Trophoblast cell (in vitro differentiated cells and primary cell): ENCODE measurements around the gene SRPK2.
"Not testable (repeated sequence)": the region's sequence is repeated elsewhere in the genome, so short reads cannot be mapped to it uniquely, and the experiment has no call there.

ENCODE experiments used
- DNase-seq, 2 donors: peaks; one replicate each; pipeline ENCODE4 v3.0.0-alpha.2; 2016
- H2AFZ ChIP-seq: 2 replicates; pipeline ENCODE4 v1.6.1; 2013; ENCODE audit warnings: low read length, moderate library complexity, mild to moderate bottlenecking; ENCODE audit not compliant: insufficient read depth, poor library complexity
- H2AK5ac ChIP-seq: 2 replicates; pipeline ENCODE4 v1.6.1; 2013; ENCODE audit warnings: mild to moderate bottlenecking, low read length
- H2BK120ac ChIP-seq: 2 replicates; pipeline ENCODE4 v1.6.1; 2013; ENCODE audit warnings: low read length, mild to moderate bottlenecking, moderate library complexity; ENCODE audit not compliant: insufficient read depth, poor library complexity
- H2BK12ac ChIP-seq: 2 replicates; pipeline ENCODE4 v1.6.1; 2013; ENCODE audit warnings: mild to moderate bottlenecking, low read length, moderate library complexity
- H2BK5ac ChIP-seq: 2 replicates; pipeline ENCODE4 v1.6.1; 2013; ENCODE audit warnings: low read length, low read depth, moderate library complexity, mild to moderate bottlenecking; ENCODE audit not compliant: poor library complexity
- H3K14ac ChIP-seq: 2 replicates; pipeline ENCODE4 v1.6.1; 2013; ENCODE audit warnings: mild to moderate bottlenecking, low read length
- H3K18ac ChIP-seq: 2 replicates; pipeline ENCODE4 v1.6.1; 2013; ENCODE audit warnings: mild to moderate bottlenecking, low read length
- H3K23ac ChIP-seq: 2 replicates; pipeline ENCODE4 v1.6.1; 2013; ENCODE audit warnings: low read length
- H3K27ac ChIP-seq: 2 replicates; pipeline ENCODE4 v1.5.1; 2013; ENCODE audit warnings: low read depth, mild to moderate bottlenecking, inconsistent platforms, low read length, moderate library complexity
- H3K27me3 ChIP-seq: 2 replicates; pipeline ENCODE4 v1.6.1; 2013; ENCODE audit warnings: inconsistent platforms, mild to moderate bottlenecking, low read length, moderate library complexity; ENCODE audit not compliant: insufficient read depth
- H3K36me3 ChIP-seq, 2 experiments: 1 replicate in 1 of 2; 2 replicates in 1 of 2; pipeline ENCODE4 v1.6.1; 2013; ENCODE audit warnings: low read length in 2 of 2, mild to moderate bottlenecking in 2 of 2, moderate library complexity in 1 of 2; ENCODE audit not compliant: insufficient read depth in 2 of 2, control insufficient read depth in 1 of 2
- H3K4ac ChIP-seq: 2 replicates; pipeline ENCODE4 v1.6.1; 2013; ENCODE audit warnings: low read depth, mild to moderate bottlenecking, low read length, moderate library complexity
- H3K4me1 ChIP-seq, 2 experiments: 1 replicate in 1 of 2; 2 replicates in 1 of 2; pipeline ENCODE4 v1.6.1; 2013; ENCODE audit warnings: low read length in 2 of 2, mild to moderate bottlenecking in 2 of 2, moderate library complexity in 1 of 2; ENCODE audit not compliant: insufficient read depth in 2 of 2, control insufficient read depth in 1 of 2
- H3K4me2 ChIP-seq: 2 replicates; pipeline ENCODE4 v1.6.1; 2013; ENCODE audit warnings: inconsistent platforms, mild to moderate bottlenecking, low read length, moderate library complexity
- H3K4me3 ChIP-seq: 2 replicates; pipeline ENCODE4 v1.5.1; 2013; ENCODE audit warnings: mild to moderate bottlenecking, low read depth, low read length, inconsistent platforms
- H3K79me1 ChIP-seq: one replicate; pipeline ENCODE4 v1.6.1; 2013; ENCODE audit warnings: low read length
- H3K79me2 ChIP-seq: 2 replicates; pipeline ENCODE4 v1.6.1; 2013; ENCODE audit warnings: low read length, mild to moderate bottlenecking; ENCODE audit not compliant: control insufficient read depth, insufficient read depth, poor library complexity
- H3K9ac ChIP-seq: 2 replicates; pipeline ENCODE4 v1.6.1; 2013; ENCODE audit warnings: mild to moderate bottlenecking, low read length
- H3K9me3 ChIP-seq: 2 replicates; pipeline ENCODE4 v1.6.1; 2013; ENCODE audit warnings: low read depth, mild to moderate bottlenecking, control low read depth, inconsistent platforms, low read length; ENCODE audit not compliant: insufficient read depth
- H4K12ac ChIP-seq: 2 replicates; pipeline ENCODE4 v1.6.1; 2013; ENCODE audit warnings: low read depth, mild to moderate bottlenecking, low read length, moderate library complexity
- H4K8ac ChIP-seq: 2 replicates; pipeline ENCODE4 v1.6.1; 2013; ENCODE audit warnings: low read depth, mild to moderate bottlenecking, low read length, moderate library complexity
- H4K91ac ChIP-seq: one replicate; pipeline ENCODE4 v1.6.1; 2013; ENCODE audit warnings: low read depth, mild to moderate bottlenecking, low read length, moderate library complexity
- WGBS: extraction: QIAGEN DNeasy Blood & Tissue Kit; methylation state at CpG from one replicate; pipeline ENCODE4 v1.1.7; 2013; ENCODE audit warnings: missing lambda C conversion rate; ENCODE audit not compliant: insufficient read length, insufficient coverage; ENCODE audit errors: extremely low coverage; 5-methylcytosine and 5-hydroxymethylcytosine counted together

Gene SRPK2

GRCh38 chr7:105295596-105296352 lies 92.9 kb downstream of the SRPK2 start:
- H3K36me3 ChIP-seq = no peaks in the 10 kb centered on the region
- no peak overlapping the region for H2AK5ac ChIP-seq
- H4K12ac ChIP-seq = no peak overlapping the region
- no peak overlapping the region for H2BK5ac ChIP-seq
- no peak overlapping the region for H3K23ac ChIP-seq
- no peak overlapping the region for H3K4ac ChIP-seq
- no CpG with 5 or more reads among the region's 1 CpG for whole genome bisulfite sequencing
- no peak overlapping the region for H2BK12ac ChIP-seq
- H3K9me3 ChIP-seq = no peaks in the 10 kb centered on the region
- no peak overlapping the region for H3K18ac ChIP-seq
- H3K4me2 ChIP-seq = no peak overlapping the region
- H4K8ac ChIP-seq = no peak overlapping the region
- no peak for DNase-seq
- no peaks in the 10 kb centered on the region for H3K79me1 ChIP-seq
- H3K27me3 ChIP-seq = no peaks in the 10 kb centered on the region
- no peaks in the 10 kb centered on the region for H3K4me1 ChIP-seq
- H2BK120ac ChIP-seq = no peak overlapping the region
- no peak overlapping the region for H3K9ac ChIP-seq
- H3K79me2 ChIP-seq = no peaks in the 10 kb centered on the region
- no peak overlapping the region for H3K27ac ChIP-seq
- no peak overlapping the region for H3K14ac ChIP-seq
- H4K91ac ChIP-seq = no peak overlapping the region
- no peak overlapping the region for H2AFZ ChIP-seq
- no peak overlapping the region for H3K4me3 ChIP-seq

GRCh38 chr7:105294482-105294881 lies 94.2 kb downstream of the SRPK2 start:
- not testable (repeated sequence) for H3K4me3 ChIP-seq, H3K79me1 ChIP-seq, H2AK5ac ChIP-seq, H3K9ac ChIP-seq, H2AFZ ChIP-seq, H4K8ac ChIP-seq, DNase-seq, H3K27ac ChIP-seq, H3K27me3 ChIP-seq, H2BK5ac ChIP-seq, H3K4ac ChIP-seq, H3K14ac ChIP-seq, H3K18ac ChIP-seq, H2BK120ac ChIP-seq, H3K4me2 ChIP-seq, H3K4me1 ChIP-seq, H4K91ac ChIP-seq, H3K79me2 ChIP-seq, H4K12ac ChIP-seq, H2BK12ac ChIP-seq, H3K36me3 ChIP-seq, H3K9me3 ChIP-seq, H3K23ac ChIP-seq
- WGBS = no CpG with 5 or more reads among the region's 6 CpGs

GRCh38 chr7:105289704-105290103 lies 99.0 kb downstream of the SRPK2 start:
- no peak overlapping the region for H2AFZ ChIP-seq

GRCh38 chr7:105286441-105286840 lies 102.3 kb downstream of the SRPK2 start:
- Histone ChIP-seq H3K4me2 (no peak overlapping the region), H4K91ac (no peak overlapping the region), H3K18ac (no peak overlapping the region), H3K27me3 (no peaks in the 10 kb centered on the region), H3K9ac (no peak overlapping the region), H3K27ac (no peak overlapping the region), H3K36me3 (no peaks in the 10 kb centered on the region), H3K79me1 (no peaks in the 10 kb centered on the region), H2AFZ (no peak overlapping the region), H3K4me1 (no peaks in the 10 kb centered on the region), H3K9me3 (no peaks in the 10 kb centered on the region), H2BK5ac (no peak overlapping the region), H3K4me3 (no peak overlapping the region), H3K14ac (no peak overlapping the region), H2AK5ac (no peak overlapping the region), H2BK12ac (no peak overlapping the region), H3K79me2 (no peaks in the 10 kb centered on the region), H2BK120ac (no peak overlapping the region), H3K23ac (no peak overlapping the region), H4K8ac (no peak overlapping the region), H4K12ac (no peak overlapping the region), H3K4ac (no peak overlapping the region)
- no CpG with 5 or more reads among the region's 3 CpGs for WGBS
- no peak for DNase-seq

More at GRCh38 chr7:105289704-105290103, 99.0 kb downstream of the SRPK2 start:
- Histone ChIP-seq H3K4ac (no peak overlapping the region), H3K79me1 (no peaks in the 10 kb centered on the region), H3K23ac (no peak overlapping the region), H2AK5ac (no peak overlapping the region), H3K27ac (no peak overlapping the region), H3K27me3 (no peaks in the 10 kb centered on the region), H4K12ac (no peak overlapping the region), H4K8ac (no peak overlapping the region), H3K4me2 (no peak overlapping the region), H2BK5ac (no peak overlapping the region), H3K4me3 (no peak overlapping the region), H4K91ac (no peak overlapping the region), H3K9me3 (no peaks in the 10 kb centered on the region), H2BK12ac (no peak overlapping the region), H3K36me3 (no peaks in the 10 kb centered on the region), H3K79me2 (no peaks in the 10 kb centered on the region), H3K4me1 (no peaks in the 10 kb centered on the region), H2BK120ac (no peak overlapping the region), H3K18ac (no peak overlapping the region), H3K14ac (no peak overlapping the region), H3K9ac (no peak overlapping the region)
- no peak for DNase-seq
- no CpG with 5 or more reads among the region's 3 CpGs for WGBS
